ENCODE data around the gene MTCP1. TPM values are rescaled to one million over a fixed set of nuclear protein-coding genes. Genes with fewer than 3 reads are reported as not detected.

MTCP1 gene
- total RNA-seq, 1 experiment from 2014 or later = 49.5 TPM

DNA sequence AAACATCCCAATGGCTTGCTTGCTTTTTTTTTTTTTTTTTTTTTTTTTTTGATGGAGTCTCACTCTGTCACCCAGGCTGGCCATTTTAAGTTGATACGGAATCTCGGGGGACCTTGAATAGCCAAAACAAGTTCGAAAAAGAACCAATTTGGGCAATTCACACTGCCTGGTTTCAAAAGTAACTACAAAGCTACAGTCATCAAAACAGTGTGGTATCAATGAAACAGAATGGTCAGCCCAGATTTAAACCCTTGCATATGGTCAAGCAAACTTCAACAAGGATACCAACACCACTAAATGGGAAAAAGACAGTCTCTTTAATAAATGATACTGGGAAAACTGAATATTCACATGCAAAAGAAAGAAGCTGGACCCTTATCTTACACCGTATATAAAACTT, 42.2 kb upstream of the MTCP1 start:
- Histone ChIP-seq H3K27ac (ENCODE audit: low read length) (no peak overlapping the region), H3K4me1 (ENCODE audit: control insufficient read depth, insufficient read depth, low read length) (no peaks in the 10 kb centered on the region), H3K4me3 (ENCODE audit: low read depth in 2 of 2, low read length in 2 of 2) (no peak overlapping the region), H3K9me3 (ENCODE audit: control insufficient read depth, insufficient read depth, low read depth, low read length) (no peaks in the 10 kb centered on the region), H3K27me3 (ENCODE audit: control insufficient read depth, insufficient read depth, low read length) (no peaks in the 10 kb centered on the region), H3K36me3 (ENCODE audit: control insufficient read depth, insufficient read depth, low read length) (no peaks in the 10 kb centered on the region; the same call in 1 of the 2 replicates)
- BruUV-seq (replicated peaks) = no TSS peak
- TF ChIP-seq POLR2AphosphoS5 (IDR thresholded peaks at IDR 0.05; ENCODE audit: low read depth, low read length) (no peak), TCF7L2 (IDR thresholded peaks at IDR 0.05; ENCODE audit: low read depth, low read length) (no peak), SIN3A (IDR thresholded peaks at IDR 0.05; ENCODE audit: borderline replicate concordance, insufficient read depth, low read depth, low read length) (no peak)
- TF ChIP-seq, protein P1, sequence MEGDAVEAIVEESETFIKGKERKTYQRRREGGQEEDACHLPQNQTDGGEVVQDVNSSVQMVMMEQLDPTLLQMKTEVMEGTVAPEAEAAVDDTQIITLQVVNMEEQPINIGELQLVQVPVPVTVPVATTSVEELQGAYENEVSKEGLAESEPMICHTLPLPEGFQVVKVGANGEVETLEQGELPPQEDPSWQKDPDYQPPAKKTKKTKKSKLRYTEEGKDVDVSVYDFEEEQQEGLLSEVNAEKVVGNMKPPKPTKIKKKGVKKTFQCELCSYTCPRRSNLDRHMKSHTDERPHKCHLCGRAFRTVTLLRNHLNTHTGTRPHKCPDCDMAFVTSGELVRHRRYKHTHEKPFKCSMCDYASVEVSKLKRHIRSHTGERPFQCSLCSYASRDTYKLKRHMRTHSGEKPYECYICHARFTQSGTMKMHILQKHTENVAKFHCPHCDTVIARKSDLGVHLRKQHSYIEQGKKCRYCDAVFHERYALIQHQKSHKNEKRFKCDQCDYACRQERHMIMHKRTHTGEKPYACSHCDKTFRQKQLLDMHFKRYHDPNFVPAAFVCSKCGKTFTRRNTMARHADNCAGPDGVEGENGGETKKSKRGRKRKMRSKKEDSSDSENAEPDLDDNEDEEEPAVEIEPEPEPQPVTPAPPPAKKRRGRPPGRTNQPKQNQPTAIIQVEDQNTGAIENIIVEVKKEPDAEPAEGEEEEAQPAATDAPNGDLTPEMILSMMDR (IDR thresholded peaks at IDR 0.05) = no peak
- TF ChIP-seq, protein P2, sequence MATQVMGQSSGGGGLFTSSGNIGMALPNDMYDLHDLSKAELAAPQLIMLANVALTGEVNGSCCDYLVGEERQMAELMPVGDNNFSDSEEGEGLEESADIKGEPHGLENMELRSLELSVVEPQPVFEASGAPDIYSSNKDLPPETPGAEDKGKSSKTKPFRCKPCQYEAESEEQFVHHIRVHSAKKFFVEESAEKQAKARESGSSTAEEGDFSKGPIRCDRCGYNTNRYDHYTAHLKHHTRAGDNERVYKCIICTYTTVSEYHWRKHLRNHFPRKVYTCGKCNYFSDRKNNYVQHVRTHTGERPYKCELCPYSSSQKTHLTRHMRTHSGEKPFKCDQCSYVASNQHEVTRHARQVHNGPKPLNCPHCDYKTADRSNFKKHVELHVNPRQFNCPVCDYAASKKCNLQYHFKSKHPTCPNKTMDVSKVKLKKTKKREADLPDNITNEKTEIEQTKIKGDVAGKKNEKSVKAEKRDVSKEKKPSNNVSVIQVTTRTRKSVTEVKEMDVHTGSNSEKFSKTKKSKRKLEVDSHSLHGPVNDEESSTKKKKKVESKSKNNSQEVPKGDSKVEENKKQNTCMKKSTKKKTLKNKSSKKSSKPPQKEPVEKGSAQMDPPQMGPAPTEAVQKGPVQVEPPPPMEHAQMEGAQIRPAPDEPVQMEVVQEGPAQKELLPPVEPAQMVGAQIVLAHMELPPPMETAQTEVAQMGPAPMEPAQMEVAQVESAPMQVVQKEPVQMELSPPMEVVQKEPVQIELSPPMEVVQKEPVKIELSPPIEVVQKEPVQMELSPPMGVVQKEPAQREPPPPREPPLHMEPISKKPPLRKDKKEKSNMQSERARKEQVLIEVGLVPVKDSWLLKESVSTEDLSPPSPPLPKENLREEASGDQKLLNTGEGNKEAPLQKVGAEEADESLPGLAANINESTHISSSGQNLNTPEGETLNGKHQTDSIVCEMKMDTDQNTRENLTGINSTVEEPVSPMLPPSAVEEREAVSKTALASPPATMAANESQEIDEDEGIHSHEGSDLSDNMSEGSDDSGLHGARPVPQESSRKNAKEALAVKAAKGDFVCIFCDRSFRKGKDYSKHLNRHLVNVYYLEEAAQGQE (IDR thresholded peaks at IDR 0.05; ENCODE audit: insufficient read depth in 1 of 2, low read depth in 2 of 2, low read length in 1 of 2) = no peak
- POLR2A ChIA-PET = no interaction called here
- no peak for ATAC-seq
- CTCF ChIA-PET = no interaction called here
- no peak for DNase-seq (ENCODE audit: low read depth, low spot score)
- in situ Hi-C loops (cut with HindIII; ENCODE audit: low pct_unique_long_range_greater_than_20kb, low sequenced_read_pairs) = no loop called here
- intact Hi-C loops (cut with micrococcal nuclease; ENCODE audit: unreplicated experiment) = no loop called here

DNA sequence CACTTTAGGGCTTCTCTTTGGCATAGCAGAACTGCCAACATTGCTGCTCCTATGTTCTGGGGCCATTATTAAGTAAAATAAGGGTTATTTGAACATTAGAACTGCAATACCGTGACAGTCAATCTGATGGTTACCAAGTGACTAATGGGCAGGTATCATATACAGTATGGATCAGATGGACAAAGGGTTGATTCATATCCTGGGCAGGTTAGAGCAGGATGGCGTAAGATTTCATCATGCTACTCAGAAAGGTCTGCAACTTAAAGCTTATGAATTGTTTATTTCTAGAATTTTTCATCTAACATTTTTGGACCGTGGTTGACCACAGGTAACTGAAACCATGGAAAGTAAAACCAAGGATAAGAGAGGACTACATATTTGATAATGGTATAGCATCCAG, 41.2 kb upstream of the MTCP1 start:
- in situ Hi-C loops (cut with HindIII; ENCODE audit: low pct_unique_long_range_greater_than_20kb, low sequenced_read_pairs) (no loop called here), intact Hi-C loops (cut with micrococcal nuclease; ENCODE audit: unreplicated experiment) (no loop called here)
- no peaks in the 10 kb centered on the region for H3K4me1 ChIP-seq (ENCODE audit: control insufficient read depth, insufficient read depth, low read length)
- no peak overlapping the region for H3K4me3 ChIP-seq (ENCODE audit: low read depth in 2 of 2, low read length in 2 of 2)
- POLR2A ChIA-PET = no interaction called here
- no peak for ATAC-seq
- BruUV-seq (replicated peaks) = no TSS peak
- H3K27ac ChIP-seq (ENCODE audit: low read length) = no peak overlapping the region
- TF ChIP-seq, protein P1 (IDR thresholded peaks at IDR 0.05) = no peak
- H3K27me3 ChIP-seq (ENCODE audit: control insufficient read depth, insufficient read depth, low read length) = no peaks in the 10 kb centered on the region
- no peaks in the 10 kb centered on the region; the same call in 1 of the 2 replicates for H3K36me3 ChIP-seq (ENCODE audit: control insufficient read depth, insufficient read depth, low read length)
- CTCF ChIA-PET = no interaction called here
- no peak for DNase-seq (ENCODE audit: low read depth, low spot score)
- H3K9me3 ChIP-seq (ENCODE audit: control insufficient read depth, insufficient read depth, low read depth, low read length) = no peaks in the 10 kb centered on the region

DNA sequence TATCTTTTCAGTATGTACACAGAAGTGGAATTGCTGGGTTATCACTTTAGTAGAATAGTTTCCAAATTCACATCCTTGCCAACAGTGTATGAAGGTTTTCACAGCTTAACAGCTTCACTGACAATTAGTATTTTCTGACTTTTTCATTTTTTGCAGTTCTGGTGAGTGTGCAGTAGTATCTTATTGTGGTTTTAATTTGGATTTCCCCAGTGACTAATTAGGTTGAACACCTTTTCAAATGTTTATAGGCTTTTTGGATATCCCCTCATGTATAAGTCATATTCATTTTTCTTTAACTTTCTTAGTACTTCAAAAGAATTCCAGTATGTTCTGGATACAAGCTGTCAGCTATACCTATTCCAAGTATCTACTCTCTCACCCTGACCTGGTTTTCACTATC, 37.5 kb upstream of the MTCP1 start:
- no peaks in the 10 kb centered on the region for H3K4me1 ChIP-seq (ENCODE audit: control insufficient read depth, insufficient read depth, low read length)
- ATAC-seq = no peak
- H3K9me3 ChIP-seq (ENCODE audit: control insufficient read depth, insufficient read depth, low read depth, low read length) = no peaks in the 10 kb centered on the region
- no peak for TF ChIP-seq POLR2AphosphoS5 (IDR thresholded peaks at IDR 0.05; ENCODE audit: low read depth, low read length)
- no peak for TF ChIP-seq SIN3A (IDR thresholded peaks at IDR 0.05; ENCODE audit: borderline replicate concordance, insufficient read depth, low read depth, low read length)
- TF ChIP-seq, protein P2 (IDR thresholded peaks at IDR 0.05; ENCODE audit: insufficient read depth in 1 of 2, low read depth in 2 of 2, low read length in 1 of 2) = no peak
- TF ChIP-seq, protein P1 (IDR thresholded peaks at IDR 0.05) = no peak
- TF ChIP-seq TCF7L2 (IDR thresholded peaks at IDR 0.05; ENCODE audit: low read depth, low read length) = no peak
- DNase-seq (ENCODE audit: low read depth, low spot score) = no peak
- H3K27ac ChIP-seq (ENCODE audit: low read length) = no peak overlapping the region
- CTCF ChIA-PET = no interaction called here
- no TSS peak for BruUV-seq (replicated peaks)
- intact Hi-C loops (cut with micrococcal nuclease; ENCODE audit: unreplicated experiment) = no loop called here
- in situ Hi-C loops (cut with HindIII; ENCODE audit: low pct_unique_long_range_greater_than_20kb, low sequenced_read_pairs) = no loop called here
- POLR2A ChIA-PET = no interaction called here
- no peak overlapping the region for H3K4me3 ChIP-seq (ENCODE audit: low read depth in 2 of 2, low read length in 2 of 2)
- H3K27me3 ChIP-seq (ENCODE audit: control insufficient read depth, insufficient read depth, low read length) = no peaks in the 10 kb centered on the region
- H3K36me3 ChIP-seq (ENCODE audit: control insufficient read depth, insufficient read depth, low read length) = peaks cover 4% of the 10 kb centered on the region; the same call in 1 of the 2 replicates

Data from Panc1 (cell line).